ENCODE measurements around the gene NMRK2.
"Not testable (repeated sequence)": the region's sequence is repeated elsewhere in the genome, so short reads cannot be mapped to it uniquely, and the experiment has no call there.

NMRK2 gene

GRCh38 chr19:3932931-3933810 lies at the start of gene NMRK2:
Gene NMRK2, plus strand, starts transcription at chr19:3933069. Its CDS starts 603 bp downstream, at chr19:3933672.
- no peak for DNase-seq (ENCODE audit: low read depth)

DNA sequence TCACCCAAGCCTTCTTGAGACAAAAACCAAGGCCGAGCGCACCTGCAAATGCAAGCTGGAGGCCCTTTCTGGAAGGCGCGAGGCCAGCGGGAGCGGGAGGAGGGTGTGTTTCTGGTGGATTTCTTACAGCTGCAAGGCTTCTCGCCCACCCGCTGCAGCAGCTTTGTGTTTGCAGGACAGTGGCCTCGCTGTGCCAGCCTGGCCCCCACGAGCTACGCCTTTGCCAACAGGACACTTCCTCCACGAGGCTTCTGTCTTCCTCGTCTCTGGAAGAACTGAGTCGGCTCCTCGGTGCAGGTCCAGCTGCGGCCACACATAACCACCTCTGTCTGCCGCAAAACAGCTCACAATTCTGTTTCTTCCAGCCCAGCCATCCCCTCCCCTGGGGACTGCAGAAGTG lies 42.3 kb upstream of the NMRK2 start:
- DNase-seq (ENCODE audit: low read depth): no peak

- DNase-seq (ENCODE audit: low read depth): no peak
These were observed 39.2 kb upstream of the NMRK2 start for GRCh38 chr19:3893509-3894179.

DNA sequence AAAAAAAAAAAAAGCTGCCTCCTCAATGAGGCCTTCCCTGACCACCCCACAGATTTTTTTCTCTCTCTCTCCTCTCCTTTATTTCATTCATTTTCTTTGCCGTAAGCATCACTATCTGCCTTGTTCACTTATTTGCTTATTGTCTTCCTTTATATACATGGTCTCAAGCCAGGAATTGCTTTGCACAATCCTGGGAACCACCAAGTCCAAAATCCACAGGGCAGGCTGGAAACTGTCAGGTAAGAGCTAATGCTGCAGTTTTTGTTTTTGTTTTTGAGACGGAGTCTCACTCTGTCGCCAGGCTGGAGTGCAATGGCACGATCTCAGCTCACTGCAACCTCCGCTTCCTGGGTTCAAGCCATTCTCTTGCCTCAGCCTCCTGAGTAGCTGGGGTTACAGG lies 37.9 kb upstream of the NMRK2 start:
- not testable (repeated sequence) for DNase-seq (ENCODE audit: low read depth)

DNA sequence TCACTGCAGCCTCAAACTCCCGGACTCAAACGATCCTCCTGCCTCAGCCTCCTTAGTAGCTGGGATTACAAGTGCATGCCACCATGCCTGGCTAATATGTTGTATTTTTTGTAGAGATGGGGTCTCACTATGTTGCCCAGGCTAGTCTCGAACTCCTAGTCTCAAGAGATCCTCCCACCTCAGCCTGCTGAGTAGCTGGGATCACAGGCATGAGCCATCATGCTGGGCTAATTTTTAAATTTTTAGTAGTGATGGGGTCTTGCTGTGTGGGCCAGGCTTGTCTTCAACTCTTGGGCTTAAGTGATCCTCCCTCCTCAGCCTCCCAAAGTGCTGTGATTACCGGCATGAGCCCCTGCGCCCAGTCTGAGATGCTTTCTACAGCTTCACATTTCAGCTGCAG lies 37.1 kb upstream of the NMRK2 start:
- DNase-seq (ENCODE audit: low read depth): no peak

- no peak for DNase-seq (ENCODE audit: low read depth)
These were observed 34.9 kb upstream of the NMRK2 start for GRCh38 chr19:3897936-3898335.

DNA sequence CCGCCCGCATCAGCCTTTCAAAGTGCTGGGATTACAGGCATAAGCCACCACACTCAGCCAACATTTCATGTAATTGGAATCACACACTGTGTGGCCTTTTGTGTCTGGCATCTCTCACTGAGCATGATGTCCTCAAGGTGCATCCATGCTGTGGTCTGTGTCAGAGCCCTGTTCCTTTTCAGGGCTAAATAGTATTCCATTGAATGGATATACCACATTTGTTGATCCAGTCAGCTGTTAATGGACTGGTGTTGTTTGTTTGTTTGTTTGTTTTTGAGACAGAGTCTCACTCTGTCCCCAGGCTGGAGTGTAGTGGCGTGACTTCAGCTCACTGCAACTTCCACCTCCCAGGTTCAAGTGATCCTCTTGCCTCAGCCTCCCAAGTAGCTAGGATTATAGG lies 34.4 kb upstream of the NMRK2 start:
- DNase-seq (ENCODE audit: low read depth): no peak

GRCh38 chr19:3899531-3900294 lies 33.2 kb upstream of the NMRK2 start:
- DNase-seq (ENCODE audit: low read depth): no peak

DNA sequence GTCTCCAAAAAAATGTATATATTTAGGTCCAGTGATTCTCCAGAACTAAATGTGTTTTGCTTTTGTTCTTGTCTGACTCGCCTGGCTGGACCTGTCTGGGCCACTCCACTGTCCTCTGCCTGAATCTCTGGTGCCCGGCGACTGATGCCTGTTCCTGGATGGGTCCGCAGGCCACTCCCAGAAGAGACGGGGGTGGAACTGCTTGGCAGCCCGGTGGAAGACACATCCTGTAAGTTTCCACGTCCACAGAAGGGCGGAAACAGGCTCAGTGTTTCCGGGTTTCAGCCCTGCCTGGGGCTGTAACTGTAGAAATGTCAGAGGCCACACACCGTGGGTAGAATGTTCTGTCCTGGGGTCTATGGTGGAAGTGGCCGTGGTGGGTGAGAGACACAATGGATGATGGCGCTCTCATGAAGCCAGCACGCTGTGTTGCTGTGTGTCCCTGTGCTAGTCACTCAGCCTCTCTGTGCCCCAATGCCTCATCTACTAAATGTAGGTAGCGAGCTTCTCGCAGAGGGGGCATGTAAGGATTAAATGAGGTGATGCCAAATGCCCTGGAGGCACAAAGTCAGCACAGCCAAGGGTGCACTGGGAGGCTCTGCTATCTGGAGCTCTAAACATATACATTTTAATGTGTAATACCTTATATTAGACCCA lies 30.4 kb upstream of the NMRK2 start:
- no peak for DNase-seq (ENCODE audit: low read depth)

GRCh38 chr19:3904233-3904632 lies 28.6 kb upstream of the NMRK2 start:
- no peak for DNase-seq (ENCODE audit: low read depth)

- no peak for DNase-seq (ENCODE audit: low read depth)
These were observed 25.1 kb upstream of the NMRK2 start for GRCh38 chr19:3907626-3908265.

- DNase-seq (ENCODE audit: low read depth): no peak
These were observed 24.4 kb upstream of the NMRK2 start for GRCh38 chr19:3908266-3909054.

DNA sequence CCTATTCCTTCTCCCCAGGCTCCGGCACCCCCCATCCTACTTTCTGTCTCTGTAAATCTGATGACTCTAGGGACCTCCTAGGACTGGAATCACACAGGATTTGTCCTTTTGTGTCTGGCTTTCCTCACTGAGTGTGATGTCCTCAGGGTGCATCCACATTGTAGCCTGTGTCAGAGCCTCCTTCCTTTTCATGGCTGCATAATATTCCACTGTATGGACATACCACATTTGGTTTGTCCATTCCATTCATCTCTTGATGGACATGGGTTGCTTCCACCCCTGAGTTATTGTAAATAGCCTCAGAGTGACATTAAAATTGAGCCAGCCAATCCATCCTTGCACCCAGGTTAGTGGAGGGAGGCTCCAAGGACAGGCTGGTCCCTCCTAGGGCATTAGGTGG lies 22.8 kb upstream of the NMRK2 start:
- no peak for DNase-seq (ENCODE audit: low read depth)

DNA sequence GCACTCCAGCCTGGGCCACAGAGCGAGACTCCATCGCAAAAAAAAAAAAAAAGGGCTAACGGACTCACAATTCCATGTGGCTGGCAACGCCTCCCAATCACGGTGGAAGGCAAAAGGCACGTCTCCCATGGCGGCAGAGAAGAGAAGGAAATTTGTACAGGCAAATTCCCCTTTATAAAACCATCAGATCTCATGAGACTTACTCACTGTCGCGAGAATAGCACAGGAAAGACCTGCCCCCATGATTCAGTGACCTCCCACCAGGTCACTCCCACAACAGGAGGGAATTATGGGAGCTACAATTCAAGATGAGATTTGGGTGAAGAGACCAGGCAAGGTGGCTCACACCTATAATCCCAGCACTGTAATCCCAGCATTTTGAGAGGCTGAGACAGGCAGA lies 18.7 kb upstream of the NMRK2 start:
- DNase-seq (ENCODE audit: low read depth): no peak

- DNase-seq (ENCODE audit: low read depth): no peak
These were observed 16.8 kb upstream of the NMRK2 start for GRCh38 chr19:3916033-3916432.

GRCh38 chr19:3919793-3920192 lies 13.1 kb upstream of the NMRK2 start:
- DNase-seq (ENCODE audit: low read depth): no peak

DNA sequence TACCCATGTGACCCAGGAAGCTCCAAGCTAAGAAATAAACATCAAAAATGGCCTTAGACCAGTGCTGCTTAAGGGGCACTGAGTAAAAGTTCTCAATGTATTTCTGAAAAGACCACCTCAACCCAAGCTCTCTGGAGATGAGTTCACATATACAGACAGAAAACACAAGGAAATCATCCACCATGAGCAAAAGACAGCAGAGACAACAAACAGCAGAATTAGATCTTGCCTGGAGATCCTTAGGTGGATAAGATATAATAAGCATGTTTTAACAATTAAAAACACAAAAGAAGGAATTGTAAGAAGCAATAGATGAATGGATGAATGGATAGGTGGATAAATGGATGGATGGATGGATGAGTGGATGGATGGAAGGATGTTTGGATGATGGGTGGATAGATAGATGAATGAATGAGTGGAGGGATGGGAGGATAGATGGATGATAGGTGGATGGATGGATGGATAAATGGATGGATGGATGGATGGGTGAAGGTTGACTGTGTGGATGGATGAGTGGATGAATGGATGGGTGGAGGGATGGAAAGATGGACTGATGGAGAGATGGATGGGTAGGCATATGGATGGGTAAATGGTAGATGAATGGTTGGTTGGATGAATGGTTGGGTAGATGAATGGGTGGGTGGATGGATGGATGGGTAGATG lies 9.6 kb upstream of the NMRK2 start:
- DNase-seq (ENCODE audit: low read depth): no peak

DNA sequence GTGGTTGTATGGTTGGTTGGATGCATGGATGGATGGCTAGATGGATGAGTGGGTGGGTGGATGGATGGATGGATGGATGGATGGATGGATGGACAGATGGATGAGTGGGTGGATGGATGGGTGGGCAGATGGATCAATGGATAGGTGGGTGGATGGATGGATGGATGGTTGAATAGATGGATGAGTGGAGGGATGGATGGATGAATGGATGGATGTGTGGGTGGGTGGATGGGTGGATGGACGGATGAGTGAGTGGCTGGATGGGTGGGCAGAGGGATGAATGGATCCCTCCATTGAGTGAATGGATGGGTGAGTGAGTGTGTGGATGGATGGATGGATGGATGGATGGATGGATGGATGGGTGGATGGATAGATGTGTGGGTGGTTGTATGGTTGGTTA lies 9.0 kb upstream of the NMRK2 start:
- DNase-seq (ENCODE audit: low read depth): no peak

- DNase-seq (ENCODE audit: low read depth): no peak
These were observed 1.8 kb upstream of the NMRK2 start for GRCh38 chr19:3931041-3931440.

Data from GM04504 (cell line).